WTC11 (cell line): Measurements from ENCODE around the gene SLC4A8. TPM values are rescaled to one million over a fixed set of nuclear protein-coding genes. Genes with fewer than 3 reads are reported as not detected.

Source experiments
- ATAC-seq: fragments of 200-7000 bp; cut with Tn5 transposase; 2 replicates; pipeline ENCODE4 v1.10.0; 2021; ENCODE audit warnings: mild to moderate bottlenecking, moderate library complexity
- CTCF ChIA-PET: fragments of 300-600 bp; sonication (Branson Sonifier 250); formaldehyde crosslinking; loops from one replicate; lab custom pipeline; 2021; ENCODE audit warnings: antibody characterized with exemption; lab: Charles Lee
- POLR2A ChIA-PET: fragments of 350-600 bp; sonication (Branson Sonifier 250); formaldehyde crosslinking; loops from one replicate; lab custom pipeline; 2021; ENCODE audit warnings: antibody characterized with exemption; lab: Charles Lee
- DNase-seq: peaks from one replicate; pipeline ENCODE4 v3.0.0; 2021; ENCODE audit warnings: low spot score
- H3K27ac Mint-ChIP-seq: 2 replicates; pipeline ENCODE4 v1.8.0; 2021; ENCODE audit warnings: mixed read lengths
- H3K27me3 Mint-ChIP-seq: 2 replicates; pipeline ENCODE4 v1.8.0; 2021; ENCODE audit warnings: low read depth, mild to moderate bottlenecking, moderate library complexity, mixed read lengths
- H3K36me3 Mint-ChIP-seq: 2 replicates; pipeline ENCODE4 v1.8.0; 2021; ENCODE audit warnings: mixed read lengths
- H3K4me1 Mint-ChIP-seq: 2 replicates; pipeline ENCODE4 v1.8.0; 2022; ENCODE audit warnings: mixed read lengths
- H3K4me3 Mint-ChIP-seq: 2 replicates; pipeline ENCODE4 v1.8.0; 2021; ENCODE audit warnings: mild to moderate bottlenecking, moderate library complexity, mixed read lengths
- H3K9me3 Mint-ChIP-seq: 2 replicates; pipeline ENCODE4 v1.8.0; 2021; ENCODE audit warnings: mixed read lengths
- CREB1 ChIP-seq: sonication (generic); formaldehyde crosslinking; IDR thresholded peaks from 2 replicates; pipeline ENCODE4 v1.8.0; 2023; ENCODE audit warnings: mild to moderate bottlenecking, missing genetic modification reagents
- CREM ChIP-seq: sonication (generic); formaldehyde crosslinking; IDR thresholded peaks from 2 replicates; pipeline ENCODE4 v1.8.1; 2022; ENCODE audit warnings: mild to moderate bottlenecking, missing genetic modification reagents, moderate library complexity
- HMGA2 ChIP-seq: fragments of 250-450 bp; sonication (Bioruptor Pico); IDR thresholded peaks from 2 replicates; pipeline ENCODE4 v1.4.0; 2021; ENCODE audit warnings: mild to moderate bottlenecking, moderate library complexity
- NFATC4 ChIP-seq: fragments of 250-450 bp; sonication (Bioruptor Pico); IDR thresholded peaks from 2 replicates; pipeline ENCODE4 v1.9.0; 2021; ENCODE audit warnings: mild to moderate bottlenecking
- OVOL2 ChIP-seq: fragments of 250-450 bp; sonication (Bioruptor Pico); IDR thresholded peaks from 2 replicates; pipeline ENCODE4 v1.9.0; 2021; ENCODE audit warnings: mild to moderate bottlenecking, borderline replicate concordance
- PRRX2 ChIP-seq: fragments of 250-450 bp; sonication (Bioruptor Pico); IDR thresholded peaks from 2 replicates; pipeline ENCODE4 v1.8.0; 2021; ENCODE audit warnings: mild to moderate bottlenecking
- RELA ChIP-seq: sonication (generic); formaldehyde crosslinking; IDR thresholded peaks from 2 replicates; pipeline ENCODE4 v1.8.1; 2022; ENCODE audit warnings: missing genetic modification reagents, mild to moderate bottlenecking, borderline replicate concordance
- SMAD4 ChIP-seq: sonication (generic); formaldehyde crosslinking; IDR thresholded peaks from 2 replicates; pipeline ENCODE4 v1.8.0; 2022; ENCODE audit warnings: mild to moderate bottlenecking, missing genetic modification reagents
- TP53 ChIP-seq: sonication (generic); formaldehyde crosslinking; IDR thresholded peaks from 2 replicates; pipeline ENCODE4 v1.8.1; 2023; ENCODE audit warnings: mild to moderate bottlenecking, missing genetic modification reagents
- ZNF671 ChIP-seq: fragments of 250-450 bp; sonication (Bioruptor Pico); IDR thresholded peaks from 2 replicates; pipeline ENCODE4 v1.8.0; 2021; ENCODE audit warnings: mild to moderate bottlenecking
- total RNA-seq: library from RNA; stranded (reverse); gene quantifications from 3 replicates; pipeline ENCODE4 v1.2.3, GENCODE V29; 2021
- TF ChIP-seq, protein P1 (sequence below): sonication (generic); formaldehyde crosslinking; IDR thresholded peaks from 2 replicates; pipeline ENCODE4 v1.8.0; 2023; ENCODE audit warnings: mild to moderate bottlenecking, missing genetic modification reagents
- TF ChIP-seq, protein P2 (sequence below): sonication (generic); formaldehyde crosslinking; conservative IDR thresholded peaks from 2 replicates; pipeline ENCODE4 v1.8.1; 2022; ENCODE audit warnings: mild to moderate bottlenecking, missing genetic modification reagents
- TF ChIP-seq, protein P3 (sequence below): sonication (generic); formaldehyde crosslinking; IDR thresholded peaks from 2 replicates; pipeline ENCODE4 v1.8.1; 2023; ENCODE audit warnings: mild to moderate bottlenecking, missing genetic modification reagents
- TF ChIP-seq, protein P4 (sequence below): fragments of 200-600 bp; IDR thresholded peaks from 2 replicates; pipeline ENCODE4 v1.8.0; 2022; ENCODE audit warnings: antibody characterized with exemption
- TF ChIP-seq, protein P5 (sequence below): fragments of 250-450 bp; sonication (Bioruptor Pico); conservative IDR thresholded peaks from 2 replicates; pipeline ENCODE4 v1.9.0; 2021; ENCODE audit warnings: mild to moderate bottlenecking
- TF ChIP-seq, protein P6 (sequence below): fragments of 250-450 bp; sonication (Bioruptor Pico); IDR thresholded peaks from 2 replicates; pipeline ENCODE4 v1.8.0; 2021; ENCODE audit warnings: mild to moderate bottlenecking
- TF ChIP-seq, protein P7 (sequence below): sonication (generic); formaldehyde crosslinking; IDR thresholded peaks from 2 replicates; pipeline ENCODE4 v1.8.1; 2022; ENCODE audit warnings: low read depth, missing genetic modification reagents, borderline replicate concordance
- TF ChIP-seq, protein P8 (sequence below): sonication (generic); formaldehyde crosslinking; IDR thresholded peaks from 2 replicates; pipeline ENCODE4 v1.8.1; 2022; ENCODE audit warnings: missing genetic modification reagents, borderline replicate concordance
- TF ChIP-seq, protein P9 (sequence below): sonication (generic); formaldehyde crosslinking; IDR thresholded peaks from 2 replicates; pipeline ENCODE4 v1.8.1; 2023; ENCODE audit warnings: mild to moderate bottlenecking, missing genetic modification reagents, moderate library complexity
- TF ChIP-seq, protein P10 (sequence below): sonication (generic); formaldehyde crosslinking; IDR thresholded peaks from 2 replicates; pipeline ENCODE4 v1.8.0; 2023; ENCODE audit warnings: missing genetic modification reagents

Gene SLC4A8
- total RNA-seq, 1 experiment from 2014 or later: 16.9 TPM

DNA sequence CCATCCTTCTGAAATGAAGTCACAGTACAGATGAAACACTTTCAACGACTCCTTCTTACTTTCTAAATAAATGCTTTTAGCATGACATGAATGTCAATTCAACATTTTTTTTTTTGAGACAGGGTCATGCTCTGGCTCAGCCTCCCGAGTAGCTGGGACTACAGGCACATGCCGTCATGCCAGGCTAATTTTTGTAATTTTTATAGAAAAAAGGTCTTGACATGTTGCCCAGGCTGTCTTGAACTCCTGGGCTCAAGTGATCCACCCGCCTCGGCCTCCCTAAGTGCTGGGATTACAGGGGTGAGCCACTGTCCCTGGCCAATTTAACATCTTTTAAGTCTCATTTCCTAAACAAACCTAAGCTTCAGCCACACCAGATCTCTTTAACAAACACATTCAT is 49.8 kb upstream of the SLC4A8 start:
- Mint-ChIP-seq H3K27me3 (no peaks in the 10 kb centered on the region), H3K4me3 (no peak overlapping the region), H3K36me3 (peaks cover 26% of the 10 kb centered on the region), H3K9me3 (no peaks in the 10 kb centered on the region), H3K4me1 (peaks cover 13% of the 10 kb centered on the region), H3K27ac (no peak overlapping the region)
- no peak for ATAC-seq
- ChIA-PET POLR2A (no interaction called here), CTCF (no interaction called here)
- TF ChIP-seq, protein P1, sequence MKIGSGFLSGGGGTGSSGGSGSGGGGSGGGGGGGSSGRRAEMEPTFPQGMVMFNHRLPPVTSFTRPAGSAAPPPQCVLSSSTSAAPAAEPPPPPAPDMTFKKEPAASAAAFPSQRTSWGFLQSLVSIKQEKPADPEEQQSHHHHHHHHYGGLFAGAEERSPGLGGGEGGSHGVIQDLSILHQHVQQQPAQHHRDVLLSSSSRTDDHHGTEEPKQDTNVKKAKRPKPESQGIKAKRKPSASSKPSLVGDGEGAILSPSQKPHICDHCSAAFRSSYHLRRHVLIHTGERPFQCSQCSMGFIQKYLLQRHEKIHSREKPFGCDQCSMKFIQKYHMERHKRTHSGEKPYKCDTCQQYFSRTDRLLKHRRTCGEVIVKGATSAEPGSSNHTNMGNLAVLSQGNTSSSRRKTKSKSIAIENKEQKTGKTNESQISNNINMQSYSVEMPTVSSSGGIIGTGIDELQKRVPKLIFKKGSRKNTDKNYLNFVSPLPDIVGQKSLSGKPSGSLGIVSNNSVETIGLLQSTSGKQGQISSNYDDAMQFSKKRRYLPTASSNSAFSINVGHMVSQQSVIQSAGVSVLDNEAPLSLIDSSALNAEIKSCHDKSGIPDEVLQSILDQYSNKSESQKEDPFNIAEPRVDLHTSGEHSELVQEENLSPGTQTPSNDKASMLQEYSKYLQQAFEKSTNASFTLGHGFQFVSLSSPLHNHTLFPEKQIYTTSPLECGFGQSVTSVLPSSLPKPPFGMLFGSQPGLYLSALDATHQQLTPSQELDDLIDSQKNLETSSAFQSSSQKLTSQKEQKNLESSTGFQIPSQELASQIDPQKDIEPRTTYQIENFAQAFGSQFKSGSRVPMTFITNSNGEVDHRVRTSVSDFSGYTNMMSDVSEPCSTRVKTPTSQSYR (CRISPR knock-in tag): no peak
- TF ChIP-seq, protein P2, sequence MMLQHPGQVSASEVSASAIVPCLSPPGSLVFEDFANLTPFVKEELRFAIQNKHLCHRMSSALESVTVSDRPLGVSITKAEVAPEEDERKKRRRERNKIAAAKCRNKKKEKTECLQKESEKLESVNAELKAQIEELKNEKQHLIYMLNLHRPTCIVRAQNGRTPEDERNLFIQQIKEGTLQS (CRISPR knock-in tag): no peak
- no peak for TF ChIP-seq PRRX2
- TF ChIP-seq RELA (CRISPR knock-in tag): no peak
- TF ChIP-seq CREM (CRISPR knock-in tag): no peak
- no peak for TF ChIP-seq ZNF671
- TF ChIP-seq, protein P3, sequence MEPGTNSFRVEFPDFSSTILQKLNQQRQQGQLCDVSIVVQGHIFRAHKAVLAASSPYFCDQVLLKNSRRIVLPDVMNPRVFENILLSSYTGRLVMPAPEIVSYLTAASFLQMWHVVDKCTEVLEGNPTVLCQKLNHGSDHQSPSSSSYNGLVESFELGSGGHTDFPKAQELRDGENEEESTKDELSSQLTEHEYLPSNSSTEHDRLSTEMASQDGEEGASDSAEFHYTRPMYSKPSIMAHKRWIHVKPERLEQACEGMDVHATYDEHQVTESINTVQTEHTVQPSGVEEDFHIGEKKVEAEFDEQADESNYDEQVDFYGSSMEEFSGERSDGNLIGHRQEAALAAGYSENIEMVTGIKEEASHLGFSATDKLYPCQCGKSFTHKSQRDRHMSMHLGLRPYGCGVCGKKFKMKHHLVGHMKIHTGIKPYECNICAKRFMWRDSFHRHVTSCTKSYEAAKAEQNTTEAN: no peak
- no peak for TF ChIP-seq CREB1
- TF ChIP-seq, protein P4, sequence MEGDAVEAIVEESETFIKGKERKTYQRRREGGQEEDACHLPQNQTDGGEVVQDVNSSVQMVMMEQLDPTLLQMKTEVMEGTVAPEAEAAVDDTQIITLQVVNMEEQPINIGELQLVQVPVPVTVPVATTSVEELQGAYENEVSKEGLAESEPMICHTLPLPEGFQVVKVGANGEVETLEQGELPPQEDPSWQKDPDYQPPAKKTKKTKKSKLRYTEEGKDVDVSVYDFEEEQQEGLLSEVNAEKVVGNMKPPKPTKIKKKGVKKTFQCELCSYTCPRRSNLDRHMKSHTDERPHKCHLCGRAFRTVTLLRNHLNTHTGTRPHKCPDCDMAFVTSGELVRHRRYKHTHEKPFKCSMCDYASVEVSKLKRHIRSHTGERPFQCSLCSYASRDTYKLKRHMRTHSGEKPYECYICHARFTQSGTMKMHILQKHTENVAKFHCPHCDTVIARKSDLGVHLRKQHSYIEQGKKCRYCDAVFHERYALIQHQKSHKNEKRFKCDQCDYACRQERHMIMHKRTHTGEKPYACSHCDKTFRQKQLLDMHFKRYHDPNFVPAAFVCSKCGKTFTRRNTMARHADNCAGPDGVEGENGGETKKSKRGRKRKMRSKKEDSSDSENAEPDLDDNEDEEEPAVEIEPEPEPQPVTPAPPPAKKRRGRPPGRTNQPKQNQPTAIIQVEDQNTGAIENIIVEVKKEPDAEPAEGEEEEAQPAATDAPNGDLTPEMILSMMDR: no peak
- TF ChIP-seq, protein P5, sequence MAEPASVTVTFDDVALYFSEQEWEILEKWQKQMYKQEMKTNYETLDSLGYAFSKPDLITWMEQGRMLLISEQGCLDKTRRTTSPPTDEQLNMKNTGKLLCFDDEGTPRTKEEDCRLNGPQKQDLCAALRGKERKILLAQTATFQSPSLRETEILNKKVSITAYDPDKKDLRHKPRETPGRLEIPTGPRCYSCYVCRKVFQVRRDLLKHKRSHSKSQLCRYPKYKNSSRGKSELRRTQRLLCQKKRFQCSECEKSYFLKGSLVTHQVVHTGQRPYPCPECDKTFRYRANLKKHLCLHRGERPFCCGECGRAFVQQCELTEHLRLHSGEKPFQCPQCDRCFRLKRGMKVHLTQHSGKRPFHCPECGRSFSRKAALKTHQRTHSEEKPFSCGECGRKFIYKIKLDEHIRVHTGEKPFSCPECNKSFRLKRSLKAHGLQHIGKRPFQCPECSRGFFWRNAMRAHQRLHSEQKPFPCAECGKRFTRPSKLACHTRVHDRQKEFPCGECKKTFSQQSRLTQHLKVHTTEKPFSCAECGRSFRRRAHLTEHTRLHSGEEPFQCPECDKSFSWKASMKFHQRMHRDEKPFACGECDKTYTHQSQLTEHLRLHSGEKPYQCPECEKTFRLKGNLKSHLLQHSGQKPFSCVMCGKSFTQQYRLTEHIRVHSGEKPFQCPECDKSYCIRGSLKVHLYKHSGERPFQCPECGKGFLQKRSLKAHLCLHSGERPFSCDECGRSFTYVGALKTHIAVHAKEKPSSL (CRISPR knock-in tag): no peak
- TF ChIP-seq, protein P6, sequence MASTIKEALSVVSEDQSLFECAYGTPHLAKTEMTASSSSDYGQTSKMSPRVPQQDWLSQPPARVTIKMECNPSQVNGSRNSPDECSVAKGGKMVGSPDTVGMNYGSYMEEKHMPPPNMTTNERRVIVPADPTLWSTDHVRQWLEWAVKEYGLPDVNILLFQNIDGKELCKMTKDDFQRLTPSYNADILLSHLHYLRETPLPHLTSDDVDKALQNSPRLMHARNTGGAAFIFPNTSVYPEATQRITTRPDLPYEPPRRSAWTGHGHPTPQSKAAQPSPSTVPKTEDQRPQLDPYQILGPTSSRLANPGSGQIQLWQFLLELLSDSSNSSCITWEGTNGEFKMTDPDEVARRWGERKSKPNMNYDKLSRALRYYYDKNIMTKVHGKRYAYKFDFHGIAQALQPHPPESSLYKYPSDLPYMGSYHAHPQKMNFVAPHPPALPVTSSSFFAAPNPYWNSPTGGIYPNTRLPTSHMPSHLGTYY (CRISPR knock-in tag): no peak
- no peak for TF ChIP-seq TP53 (CRISPR knock-in tag)
- TF ChIP-seq, protein P7, sequence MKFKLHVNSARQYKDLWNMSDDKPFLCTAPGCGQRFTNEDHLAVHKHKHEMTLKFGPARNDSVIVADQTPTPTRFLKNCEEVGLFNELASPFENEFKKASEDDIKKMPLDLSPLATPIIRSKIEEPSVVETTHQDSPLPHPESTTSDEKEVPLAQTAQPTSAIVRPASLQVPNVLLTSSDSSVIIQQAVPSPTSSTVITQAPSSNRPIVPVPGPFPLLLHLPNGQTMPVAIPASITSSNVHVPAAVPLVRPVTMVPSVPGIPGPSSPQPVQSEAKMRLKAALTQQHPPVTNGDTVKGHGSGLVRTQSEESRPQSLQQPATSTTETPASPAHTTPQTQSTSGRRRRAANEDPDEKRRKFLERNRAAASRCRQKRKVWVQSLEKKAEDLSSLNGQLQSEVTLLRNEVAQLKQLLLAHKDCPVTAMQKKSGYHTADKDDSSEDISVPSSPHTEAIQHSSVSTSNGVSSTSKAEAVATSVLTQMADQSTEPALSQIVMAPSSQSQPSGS (CRISPR knock-in tag): no peak
- no peak for TF ChIP-seq SMAD4
- TF ChIP-seq NFATC4: no peak
- TF ChIP-seq OVOL2 (CRISPR knock-in tag): no peak
- TF ChIP-seq, protein P8, sequence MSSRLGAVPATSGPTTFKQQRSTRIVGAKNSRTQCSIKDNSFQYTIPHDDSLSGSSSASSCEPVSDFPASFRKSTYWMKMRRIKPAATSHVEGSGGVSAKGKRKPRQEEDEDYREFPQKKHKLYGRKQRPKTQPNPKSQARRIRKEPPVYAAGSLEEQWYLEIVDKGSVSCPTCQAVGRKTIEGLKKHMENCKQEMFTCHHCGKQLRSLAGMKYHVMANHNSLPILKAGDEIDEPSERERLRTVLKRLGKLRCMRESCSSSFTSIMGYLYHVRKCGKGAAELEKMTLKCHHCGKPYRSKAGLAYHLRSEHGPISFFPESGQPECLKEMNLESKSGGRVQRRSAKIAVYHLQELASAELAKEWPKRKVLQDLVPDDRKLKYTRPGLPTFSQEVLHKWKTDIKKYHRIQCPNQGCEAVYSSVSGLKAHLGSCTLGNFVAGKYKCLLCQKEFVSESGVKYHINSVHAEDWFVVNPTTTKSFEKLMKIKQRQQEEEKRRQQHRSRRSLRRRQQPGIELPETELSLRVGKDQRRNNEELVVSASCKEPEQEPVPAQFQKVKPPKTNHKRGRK: no peak
- TF ChIP-seq HMGA2 (CRISPR knock-in tag): no peak
- TF ChIP-seq, protein P9, sequence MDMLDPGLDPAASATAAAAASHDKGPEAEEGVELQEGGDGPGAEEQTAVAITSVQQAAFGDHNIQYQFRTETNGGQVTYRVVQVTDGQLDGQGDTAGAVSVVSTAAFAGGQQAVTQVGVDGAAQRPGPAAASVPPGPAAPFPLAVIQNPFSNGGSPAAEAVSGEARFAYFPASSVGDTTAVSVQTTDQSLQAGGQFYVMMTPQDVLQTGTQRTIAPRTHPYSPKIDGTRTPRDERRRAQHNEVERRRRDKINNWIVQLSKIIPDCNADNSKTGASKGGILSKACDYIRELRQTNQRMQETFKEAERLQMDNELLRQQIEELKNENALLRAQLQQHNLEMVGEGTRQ (CRISPR knock-in tag): no peak
- TF ChIP-seq, protein P10, sequence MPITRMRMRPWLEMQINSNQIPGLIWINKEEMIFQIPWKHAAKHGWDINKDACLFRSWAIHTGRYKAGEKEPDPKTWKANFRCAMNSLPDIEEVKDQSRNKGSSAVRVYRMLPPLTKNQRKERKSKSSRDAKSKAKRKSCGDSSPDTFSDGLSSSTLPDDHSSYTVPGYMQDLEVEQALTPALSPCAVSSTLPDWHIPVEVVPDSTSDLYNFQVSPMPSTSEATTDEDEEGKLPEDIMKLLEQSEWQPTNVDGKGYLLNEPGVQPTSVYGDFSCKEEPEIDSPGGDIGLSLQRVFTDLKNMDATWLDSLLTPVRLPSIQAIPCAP (CRISPR knock-in tag): no peak
- no peak for DNase-seq
